ENCODE measurements around the gene MAF. TPM values are rescaled to one million over a fixed set of nuclear protein-coding genes. Genes with fewer than 3 reads are reported as not detected.
A peak's percentile ranks its signal among the peaks of the same experiment; 100 is the strongest.

MAF gene
- total RNA-seq, 2 donors from 2014 or later, result 5.4 to 16.7 TPM

DNA sequence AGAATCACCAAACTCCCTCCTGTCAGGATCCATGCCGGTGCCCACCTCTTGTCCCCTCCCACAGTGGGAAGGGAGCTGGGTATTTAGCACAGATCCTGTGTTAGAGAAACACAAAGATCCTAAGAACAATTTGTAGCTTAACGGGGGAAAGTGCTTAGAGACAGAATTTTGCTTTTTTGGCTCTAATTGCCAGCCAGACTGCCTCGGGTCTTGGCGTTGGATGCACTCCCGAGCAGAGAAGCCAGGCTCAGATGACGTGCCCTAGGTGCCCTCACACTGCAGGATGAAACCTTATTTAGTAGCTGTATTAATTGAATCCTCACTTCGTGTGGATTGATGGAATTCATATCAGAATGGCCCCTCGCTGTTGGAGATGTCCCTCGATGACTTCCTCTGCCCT is 22.5 kb upstream of the MAF start:
- no peaks in the 10 kb centered on the region for H3K4me1 ChIP-seq
- H3K36me3 ChIP-seq, result no peaks in the 10 kb centered on the region
- H3K27me3 ChIP-seq, result no peaks in the 10 kb centered on the region
- H3K27ac ChIP-seq, result no peak overlapping the region
- TF ChIP-seq, protein P1, sequence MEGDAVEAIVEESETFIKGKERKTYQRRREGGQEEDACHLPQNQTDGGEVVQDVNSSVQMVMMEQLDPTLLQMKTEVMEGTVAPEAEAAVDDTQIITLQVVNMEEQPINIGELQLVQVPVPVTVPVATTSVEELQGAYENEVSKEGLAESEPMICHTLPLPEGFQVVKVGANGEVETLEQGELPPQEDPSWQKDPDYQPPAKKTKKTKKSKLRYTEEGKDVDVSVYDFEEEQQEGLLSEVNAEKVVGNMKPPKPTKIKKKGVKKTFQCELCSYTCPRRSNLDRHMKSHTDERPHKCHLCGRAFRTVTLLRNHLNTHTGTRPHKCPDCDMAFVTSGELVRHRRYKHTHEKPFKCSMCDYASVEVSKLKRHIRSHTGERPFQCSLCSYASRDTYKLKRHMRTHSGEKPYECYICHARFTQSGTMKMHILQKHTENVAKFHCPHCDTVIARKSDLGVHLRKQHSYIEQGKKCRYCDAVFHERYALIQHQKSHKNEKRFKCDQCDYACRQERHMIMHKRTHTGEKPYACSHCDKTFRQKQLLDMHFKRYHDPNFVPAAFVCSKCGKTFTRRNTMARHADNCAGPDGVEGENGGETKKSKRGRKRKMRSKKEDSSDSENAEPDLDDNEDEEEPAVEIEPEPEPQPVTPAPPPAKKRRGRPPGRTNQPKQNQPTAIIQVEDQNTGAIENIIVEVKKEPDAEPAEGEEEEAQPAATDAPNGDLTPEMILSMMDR (IDR thresholded peaks at IDR 0.05), result no peak
- no peak for DNase-seq (ENCODE audit: low spot score)
- no peaks in the 10 kb centered on the region for H3K9me3 ChIP-seq
- H3K4me3 ChIP-seq, result no peak overlapping the region

DNA sequence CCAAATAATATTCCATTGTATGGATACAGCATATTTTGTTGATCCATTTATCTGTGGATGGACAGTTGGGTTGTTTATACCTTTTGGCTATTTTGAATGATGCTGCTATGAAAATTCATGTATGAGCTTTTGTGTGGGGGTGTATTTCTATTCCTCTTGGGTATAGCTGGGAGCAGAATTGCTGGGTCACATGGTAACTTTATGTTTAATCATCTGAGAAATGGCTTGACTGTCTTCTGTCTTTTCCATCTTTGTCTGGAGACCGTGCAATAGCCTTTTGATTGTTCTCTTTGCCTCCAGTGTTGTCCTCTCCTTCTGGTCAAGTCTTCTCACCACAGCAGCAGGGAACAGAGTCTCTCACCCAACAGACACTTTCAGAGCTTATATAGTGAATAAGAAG is 20.5 kb upstream of the MAF start:
- Histone ChIP-seq H3K27ac (no peak overlapping the region), H3K9me3 (no peaks in the 10 kb centered on the region), H3K36me3 (no peaks in the 10 kb centered on the region), H3K4me1 (no peaks in the 10 kb centered on the region), H3K4me3 (no peak overlapping the region), H3K27me3 (no peaks in the 10 kb centered on the region)
- no peak for DNase-seq (ENCODE audit: low spot score)
- TF ChIP-seq, protein P1 (IDR thresholded peaks at IDR 0.05), result no peak

DNA sequence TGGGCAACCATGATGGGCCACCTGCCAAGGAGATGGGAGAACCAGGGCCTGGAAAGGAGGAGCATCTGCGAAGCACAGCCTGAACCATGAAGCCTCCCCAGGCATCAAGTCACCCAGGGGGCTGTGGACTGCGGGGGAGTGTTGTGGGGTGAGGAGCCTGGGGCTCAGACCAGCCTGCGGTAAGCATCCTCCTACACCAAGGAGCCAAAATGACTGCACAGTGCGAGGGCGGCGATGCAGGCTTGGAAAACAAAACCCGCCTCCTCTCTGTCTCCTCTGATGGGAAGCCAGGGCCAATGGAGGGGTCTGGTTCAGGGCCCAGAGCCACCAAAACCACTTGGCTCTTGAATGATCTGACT is 18.1 kb upstream of the MAF start:
- Histone ChIP-seq H3K9me3 (no peaks in the 10 kb centered on the region), H3K4me3 (no peak overlapping the region), H3K4me1 (no peaks in the 10 kb centered on the region), H3K27me3 (no peaks in the 10 kb centered on the region), H3K36me3 (no peaks in the 10 kb centered on the region), H3K27ac (no peak overlapping the region)
- peak; percentile 2 for DNase-seq (ENCODE audit: low spot score)
- TF ChIP-seq, protein P1 (IDR thresholded peaks at IDR 0.05), result no peak

DNA sequence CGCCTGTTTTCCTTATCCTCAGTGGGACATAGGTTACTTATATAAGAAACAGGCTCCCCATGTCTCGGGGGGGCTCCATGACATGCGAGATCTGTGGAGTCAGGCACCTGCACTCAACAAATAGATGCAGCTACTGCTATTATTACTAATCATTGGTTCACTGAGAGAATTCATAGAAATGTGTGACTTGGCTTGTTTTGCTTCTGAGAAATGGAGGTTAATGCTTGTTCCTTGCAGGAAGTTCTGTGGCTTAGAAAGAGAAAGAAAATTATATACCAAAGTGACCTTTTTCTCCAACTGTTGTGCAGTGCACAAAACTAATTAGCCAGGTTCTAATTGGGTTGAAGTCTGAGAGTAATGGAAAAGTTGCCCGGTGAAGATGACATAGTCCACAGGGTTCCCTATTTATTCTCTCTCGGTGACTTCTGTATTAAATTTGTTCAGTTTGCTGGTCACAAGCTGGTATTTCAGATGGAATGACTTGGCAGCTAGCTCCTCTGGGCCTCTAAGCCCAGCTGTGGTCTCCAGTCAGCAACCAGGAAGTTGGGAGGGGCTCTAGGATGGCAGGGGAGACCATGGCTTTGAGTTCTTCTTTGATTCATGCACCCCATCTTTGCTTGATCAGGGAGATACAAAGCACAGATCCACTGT is 17.6 kb upstream of the MAF start:
- no peaks in the 10 kb centered on the region for H3K27me3 ChIP-seq
- TF ChIP-seq, protein P1 (IDR thresholded peaks at IDR 0.05), result no peak
- H3K36me3 ChIP-seq, result no peaks in the 10 kb centered on the region
- no peaks in the 10 kb centered on the region for H3K4me1 ChIP-seq
- H3K4me3 ChIP-seq, result no peak overlapping the region
- DNase-seq (ENCODE audit: low spot score), result peak; percentile 23
- no peak overlapping the region for H3K27ac ChIP-seq
- no peaks in the 10 kb centered on the region for H3K9me3 ChIP-seq

- H3K27ac ChIP-seq, result no peak overlapping the region
- no peak overlapping the region for H3K4me3 ChIP-seq
- DNase-seq (ENCODE audit: low spot score), result no peak
- no peaks in the 10 kb centered on the region for H3K36me3 ChIP-seq
- no peaks in the 10 kb centered on the region for H3K27me3 ChIP-seq
- no peaks in the 10 kb centered on the region for H3K9me3 ChIP-seq
- TF ChIP-seq, protein P1 (IDR thresholded peaks at IDR 0.05), result no peak
- H3K4me1 ChIP-seq, result no peaks in the 10 kb centered on the region
Observed at GRCh38 chr16:79613009-79613408, 12.5 kb upstream of the MAF start.

DNA sequence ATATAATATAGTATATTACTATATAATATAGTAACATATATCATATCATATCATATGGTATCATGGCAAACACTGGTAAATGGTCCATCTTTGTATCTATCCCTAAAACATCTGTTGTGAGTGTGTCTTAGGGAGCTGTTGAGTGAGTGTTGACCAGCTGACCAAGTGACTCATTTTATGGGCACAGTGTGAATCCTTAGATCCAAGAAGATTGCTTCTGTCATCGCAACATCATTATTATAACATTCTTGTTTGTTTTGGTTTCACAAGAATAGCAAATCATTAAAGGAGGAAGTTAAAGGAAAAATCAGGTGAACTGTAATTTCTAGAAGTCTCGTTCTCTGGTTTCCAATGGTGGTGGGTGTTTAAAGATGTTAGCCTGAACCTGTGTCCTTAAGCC is 11.7 kb upstream of the MAF start:
- Histone ChIP-seq H3K9me3 (no peaks in the 10 kb centered on the region), H3K27ac (no peak overlapping the region), H3K4me3 (no peak overlapping the region), H3K27me3 (no peaks in the 10 kb centered on the region), H3K36me3 (no peaks in the 10 kb centered on the region), H3K4me1 (no peaks in the 10 kb centered on the region)
- TF ChIP-seq, protein P1 (IDR thresholded peaks at IDR 0.05), result no peak
- no peak for DNase-seq (ENCODE audit: low spot score)
